Measurements from ENCODE around the gene PIH1D2.
A peak's percentile ranks its signal among the peaks of the same experiment; 100 is the strongest.
"Not testable (repeated sequence)": the region's sequence is repeated elsewhere in the genome, so short reads cannot be mapped to it uniquely, and the experiment has no call there.

Gene PIH1D2

GRCh38 chr11:112097734-112098528, 24.1 kb upstream of the PIH1D2 start:
- Histone ChIP-seq H3K36me3 (ENCODE audit: insufficient read depth, low read length) (peaks cover 34% of the 10 kb centered on the region), H3K4me1 (ENCODE audit: insufficient read depth, low read length) (no peaks in the 10 kb centered on the region), H3K9ac (ENCODE audit: low read depth, low read length) (no peak overlapping the region), H3K27ac (ENCODE audit: low read depth, low read length) (no peak overlapping the region), H3K9me3 (ENCODE audit: insufficient read depth, low read depth, low read length) (no peaks in the 10 kb centered on the region), H3K4me3 (ENCODE audit: low read length) (no peak overlapping the region), H3K27me3 (ENCODE audit: insufficient read depth, low read length) (no peaks in the 10 kb centered on the region)
- 95% methylated on average over 11 of the region's 11 CpGs for WGBS

GRCh38 chr11:112096194-112096593, 22.4 kb upstream of the PIH1D2 start:
- Histone ChIP-seq H3K36me3 (ENCODE audit: insufficient read depth, low read length) (peaks cover 52% of the 10 kb centered on the region), H3K27me3 (ENCODE audit: insufficient read depth, low read length) (no peaks in the 10 kb centered on the region), H3K4me3 (ENCODE audit: low read length) (no peak overlapping the region), H3K27ac (ENCODE audit: low read depth, low read length) (no peak overlapping the region), H3K9me3 (ENCODE audit: insufficient read depth, low read depth, low read length) (no peaks in the 10 kb centered on the region), H3K9ac (ENCODE audit: low read depth, low read length) (no peak overlapping the region), H3K4me1 (ENCODE audit: insufficient read depth, low read length) (no peaks in the 10 kb centered on the region)

- not testable (repeated sequence) for H3K27me3 ChIP-seq (ENCODE audit: insufficient read depth, low read length); H3K9me3 ChIP-seq (ENCODE audit: insufficient read depth, low read depth, low read length); H3K9ac ChIP-seq (ENCODE audit: low read depth, low read length); H3K27ac ChIP-seq (ENCODE audit: low read depth, low read length); H3K4me1 ChIP-seq (ENCODE audit: insufficient read depth, low read length); H3K4me3 ChIP-seq (ENCODE audit: low read length)
- H3K36me3 ChIP-seq (ENCODE audit: insufficient read depth, low read length), result peaks cover 61% of the 10 kb centered on the region
- 100% methylated on average over 1 of the region's 2 CpGs for WGBS
Observed at GRCh38 chr11:112095302-112095701, 21.5 kb upstream of the PIH1D2 start.

GRCh38 chr11:112087212-112087611, 13.4 kb upstream of the PIH1D2 start:
- Histone ChIP-seq H3K27me3 (ENCODE audit: insufficient read depth, low read length) (no peaks in the 10 kb centered on the region), H3K9ac (ENCODE audit: low read depth, low read length) (peak overlapping the region; percentile 94), H3K36me3 (ENCODE audit: insufficient read depth, low read length) (peaks cover 78% of the 10 kb centered on the region), H3K4me1 (ENCODE audit: insufficient read depth, low read length) (peaks cover 3% of the 10 kb centered on the region; the same call in 1 of the 2 replicates), H3K4me3 (ENCODE audit: low read length) (peak overlapping the region; percentile 92), H3K27ac (ENCODE audit: low read depth, low read length) (no peak overlapping the region), H3K9me3 (ENCODE audit: insufficient read depth, low read depth, low read length) (no peaks in the 10 kb centered on the region)
- WGBS, result 20% methylated on average over 10 of the region's 10 CpGs

GRCh38 chr11:112086422-112087191, 12.8 kb upstream of the PIH1D2 start, which contains the start of the genes SDHD and TIMM8B:
TSS of gene SDHD (plus strand) at chr11:112086873. CDS start at chr11:112086908, 35 bp downstream.
TSS of gene TIMM8B (minus strand) at chr11:112086756. CDS start at chr11:112086723, 33 bp downstream.
- H3K9me3 ChIP-seq (ENCODE audit: insufficient read depth, low read depth, low read length), result no peaks in the 10 kb centered on the region
- under 1% methylated on average over 45 of the region's 45 CpGs for WGBS

GRCh38 chr11:112085822-112086421, 12.1 kb upstream of the PIH1D2 start:
- peak overlapping the region; percentile 92 for H3K4me3 ChIP-seq (ENCODE audit: low read length)
- H3K9me3 ChIP-seq (ENCODE audit: insufficient read depth, low read depth, low read length), result no peaks in the 10 kb centered on the region
- peaks cover 74% of the 10 kb centered on the region for H3K36me3 ChIP-seq (ENCODE audit: insufficient read depth, low read length)
- peak overlapping the region; percentile 94 for H3K9ac ChIP-seq (ENCODE audit: low read depth, low read length)
- H3K27ac ChIP-seq (ENCODE audit: low read depth, low read length), result peak overlapping the region; percentile 29; the same call in 1 of the 2 replicates
- WGBS, result 5% methylated on average over 19 of the region's 19 CpGs
- H3K4me1 ChIP-seq (ENCODE audit: insufficient read depth, low read length), result peaks cover 3% of the 10 kb centered on the region; the same call in 1 of the 2 replicates
- no peaks in the 10 kb centered on the region for H3K27me3 ChIP-seq (ENCODE audit: insufficient read depth, low read length)

More at GRCh38 chr11:112086422-112087191, 12.8 kb upstream of the PIH1D2 start, which contains the start of the genes SDHD and TIMM8B:
- Histone ChIP-seq H3K4me3 (ENCODE audit: low read length) (peak within 1 kb of the TSS; percentile 92), H3K36me3 (ENCODE audit: insufficient read depth, low read length) (peaks cover 78% of the 10 kb centered on the region), H3K4me1 (ENCODE audit: insufficient read depth, low read length) (peaks cover 3% of the 10 kb centered on the region; the same call in 1 of the 2 replicates), H3K9ac (ENCODE audit: low read depth, low read length) (peak within 1 kb of the TSS; percentile 94), H3K27me3 (ENCODE audit: insufficient read depth, low read length) (no peaks in the 10 kb centered on the region), H3K27ac (ENCODE audit: low read depth, low read length) (peak within 1 kb of the TSS; percentile 41)

- Histone ChIP-seq H3K36me3 (ENCODE audit: insufficient read depth, low read length) (peaks cover 70% of the 10 kb centered on the region), H3K4me1 (ENCODE audit: insufficient read depth, low read length) (peaks cover 3% of the 10 kb centered on the region; the same call in 1 of the 2 replicates), H3K9me3 (ENCODE audit: insufficient read depth, low read depth, low read length) (no peaks in the 10 kb centered on the region), H3K9ac (ENCODE audit: low read depth, low read length) (no peak overlapping the region), H3K4me3 (ENCODE audit: low read length) (no peak overlapping the region), H3K27me3 (ENCODE audit: insufficient read depth, low read length) (no peaks in the 10 kb centered on the region), H3K27ac (ENCODE audit: low read depth, low read length) (no peak overlapping the region)
- WGBS, result 93% methylated on average over 4 of the region's 4 CpGs
Observed at GRCh38 chr11:112082729-112083128, 8.9 kb upstream of the PIH1D2 start.

GRCh38 chr11:112062923-112063322, 10.9 kb downstream of the PIH1D2 start:
- H3K4me1 ChIP-seq (ENCODE audit: insufficient read depth, low read length), result no peaks in the 10 kb centered on the region
- peaks cover 61% of the 10 kb centered on the region for H3K36me3 ChIP-seq (ENCODE audit: insufficient read depth, low read length)
- H3K27ac ChIP-seq (ENCODE audit: low read depth, low read length), result no peak overlapping the region
- H3K9ac ChIP-seq (ENCODE audit: low read depth, low read length), result no peak overlapping the region
- H3K9me3 ChIP-seq (ENCODE audit: insufficient read depth, low read depth, low read length), result no peaks in the 10 kb centered on the region
- no CpG with 5 or more reads among the region's 1 CpG for WGBS
- no peak overlapping the region for H3K4me3 ChIP-seq (ENCODE audit: low read length)
- H3K27me3 ChIP-seq (ENCODE audit: insufficient read depth, low read length), result no peaks in the 10 kb centered on the region

GRCh38 chr11:112058103-112058502, 15.7 kb downstream of the PIH1D2 start:
- H3K9ac ChIP-seq (ENCODE audit: low read depth, low read length), result no peak overlapping the region
- H3K4me3 ChIP-seq (ENCODE audit: low read length), result no peak overlapping the region
- H3K27me3 ChIP-seq (ENCODE audit: insufficient read depth, low read length), result no peaks in the 10 kb centered on the region
- H3K36me3 ChIP-seq (ENCODE audit: insufficient read depth, low read length), result peaks cover 90% of the 10 kb centered on the region
- WGBS, result 97% methylated on average over 1 of the region's 1 CpG
- no peak overlapping the region for H3K27ac ChIP-seq (ENCODE audit: low read depth, low read length)
- H3K9me3 ChIP-seq (ENCODE audit: insufficient read depth, low read depth, low read length), result no peaks in the 10 kb centered on the region
- no peaks in the 10 kb centered on the region for H3K4me1 ChIP-seq (ENCODE audit: insufficient read depth, low read length)

GRCh38 chr11:112057170-112057569, 16.6 kb downstream of the PIH1D2 start:
- no peaks in the 10 kb centered on the region for H3K4me1 ChIP-seq (ENCODE audit: insufficient read depth, low read length)
- no peak overlapping the region for H3K4me3 ChIP-seq (ENCODE audit: low read length)
- no peaks in the 10 kb centered on the region for H3K9me3 ChIP-seq (ENCODE audit: insufficient read depth, low read depth, low read length)
- no peak overlapping the region for H3K9ac ChIP-seq (ENCODE audit: low read depth, low read length)
- H3K27me3 ChIP-seq (ENCODE audit: insufficient read depth, low read length), result no peaks in the 10 kb centered on the region
- H3K36me3 ChIP-seq (ENCODE audit: insufficient read depth, low read length), result peaks cover 90% of the 10 kb centered on the region
- no peak overlapping the region for H3K27ac ChIP-seq (ENCODE audit: low read depth, low read length)
- WGBS, result 75% methylated on average over 4 of the region's 4 CpGs

GRCh38 chr11:112051768-112052167, 22.0 kb downstream of the PIH1D2 start:
- H3K27ac ChIP-seq (ENCODE audit: low read depth, low read length), result no peak overlapping the region
- no peaks in the 10 kb centered on the region for H3K27me3 ChIP-seq (ENCODE audit: insufficient read depth, low read length)
- H3K9me3 ChIP-seq (ENCODE audit: insufficient read depth, low read depth, low read length), result no peaks in the 10 kb centered on the region
- H3K36me3 ChIP-seq (ENCODE audit: insufficient read depth, low read length), result peaks cover 85% of the 10 kb centered on the region
- H3K9ac ChIP-seq (ENCODE audit: low read depth, low read length), result no peak overlapping the region
- no peak overlapping the region for H3K4me3 ChIP-seq (ENCODE audit: low read length)
- WGBS, result 93% methylated on average over 3 of the region's 3 CpGs
- no peaks in the 10 kb centered on the region for H3K4me1 ChIP-seq (ENCODE audit: insufficient read depth, low read length)
